LHCN-M2 (cell line): Measurements from ENCODE around the gene NEK10. TPM values are rescaled to one million over a fixed set of nuclear protein-coding genes. Genes with fewer than 3 reads are reported as not detected.
"Not testable (repeated sequence)": the region's sequence is repeated elsewhere in the genome, so short reads cannot be mapped to it uniquely, and the experiment has no call there.

Source experiments
- DNase-seq: peaks from one replicate; pipeline ENCODE4 v3.0.0-alpha.2; 2012; ENCODE audit warnings: low read depth
- total RNA-seq: library from RNA; depleted of rRNA; stranded (reverse); fragments of >200 nt; gene quantifications from 2 replicates; pipeline ENCODE4 v1.2.3, GENCODE V29; 2014

Gene NEK10
- total RNA-seq, 1 experiment from 2014 or later, result 5.7 TPM

- DNase-seq, result peak; percentile 85
Observed at GRCh38 chr3:27312044-27312668, 57.0 kb downstream of the NEK10 start.

- peak; percentile 97 for DNase-seq
Observed at GRCh38 chr3:27311400-27311799, 57.8 kb downstream of the NEK10 start.

GRCh38 chr3:27310688-27311087, 58.5 kb downstream of the NEK10 start:
- DNase-seq, result peak; percentile 34

GRCh38 chr3:27307566-27307965, 61.6 kb downstream of the NEK10 start:
- DNase-seq, result peak; percentile 55

GRCh38 chr3:27302891-27303290, 66.3 kb downstream of the NEK10 start:
- DNase-seq, result peak; percentile 53

GRCh38 chr3:27298981-27299380, 70.2 kb downstream of the NEK10 start:
- not testable (repeated sequence) for DNase-seq

GRCh38 chr3:27293939-27294338, 75.2 kb downstream of the NEK10 start:
- no peak for DNase-seq

GRCh38 chr3:27290760-27291159, 78.4 kb downstream of the NEK10 start:
- DNase-seq, result no peak

GRCh38 chr3:27289769-27290413, 79.3 kb downstream of the NEK10 start:
- no peak for DNase-seq

GRCh38 chr3:27287052-27287451, 82.1 kb downstream of the NEK10 start:
- no peak for DNase-seq

GRCh38 chr3:27286467-27286866, 82.7 kb downstream of the NEK10 start:
- DNase-seq, result not testable (repeated sequence)

- no peak for DNase-seq
Observed at GRCh38 chr3:27285668-27286067, 83.5 kb downstream of the NEK10 start.

- DNase-seq, result no peak
Observed at GRCh38 chr3:27281671-27282150, 87.5 kb downstream of the NEK10 start.

- peak; percentile 10 for DNase-seq
Observed at GRCh38 chr3:27279123-27279522, 90.1 kb downstream of the NEK10 start.

GRCh38 chr3:27278383-27279055, 90.7 kb downstream of the NEK10 start:
- DNase-seq, result no peak

GRCh38 chr3:27275441-27275990, 93.7 kb downstream of the NEK10 start:
- DNase-seq, result no peak

GRCh38 chr3:27271890-27272289, 97.3 kb downstream of the NEK10 start:
- no peak for DNase-seq

GRCh38 chr3:27254896-27255295, 114.3 kb downstream of the NEK10 start:
- DNase-seq, result no peak

- DNase-seq, result peak; percentile 46
Observed at GRCh38 chr3:27253831-27254230, 115.4 kb downstream of the NEK10 start.

GRCh38 chr3:27253391-27253790, 115.8 kb downstream of the NEK10 start:
- no peak for DNase-seq

- DNase-seq, result peak; percentile 19
Observed at GRCh38 chr3:27252646-27253045, 116.5 kb downstream of the NEK10 start.

- no peak for DNase-seq
Observed at GRCh38 chr3:27244374-27244773, 124.8 kb downstream of the NEK10 start.
